Astrocyte of the spinal cord (primary cell): ENCODE measurements around the gene NAPEPLD.
A peak's percentile ranks its signal among the peaks of the same experiment; 100 is the strongest.

Experiments
- DNase-seq: peaks from one replicate; pipeline ENCODE4 v3.0.0; 2011; ENCODE audit warnings: low read depth, low spot score
- H3K4me3 ChIP-seq: 2 replicates; pipeline ENCODE4 v1.5.1; 2011; ENCODE audit warnings: low read depth, mild to moderate bottlenecking, low read length, moderate library complexity
- CTCF ChIP-seq: IDR thresholded peaks from 2 replicates; pipeline ENCODE4 v1.5.1; 2012; ENCODE audit warnings: low read depth, mild to moderate bottlenecking, low read length, inconsistent platforms
- in situ Hi-C: cut with HindIII; loops from 2 replicates; pipeline ENCODE4 v1.10.0; 2017; ENCODE audit warnings: low sequenced_read_pairs

NAPEPLD gene

GRCh38 chr7:103143868-103144267 is 5.0 kb downstream of the NAPEPLD start:
- TF ChIP-seq CTCF: no peak
- H3K4me3 ChIP-seq: no peak overlapping the region
- DNase-seq: no peak
- in situ Hi-C loops: no loop called here

- no peak for TF ChIP-seq CTCF
- no peak for DNase-seq
- H3K4me3 ChIP-seq: no peak overlapping the region
- in situ Hi-C loops: no loop called here
These were observed 6.4 kb downstream of the NAPEPLD start for GRCh38 chr7:103142494-103142893.

GRCh38 chr7:103141753-103142404 is 7.0 kb downstream of the NAPEPLD start:
- peak; percentile 32 for DNase-seq
- H3K4me3 ChIP-seq: no peak overlapping the region
- no peak for TF ChIP-seq CTCF
- in situ Hi-C loops: no loop called here

- in situ Hi-C loops: no loop called here
- no peak overlapping the region for H3K4me3 ChIP-seq
- TF ChIP-seq CTCF: no peak
- DNase-seq: no peak
These were observed 8.2 kb downstream of the NAPEPLD start for GRCh38 chr7:103140685-103141084.

- TF ChIP-seq CTCF: no peak
- H3K4me3 ChIP-seq: no peak overlapping the region
- in situ Hi-C loops: no loop called here
- DNase-seq: no peak
These were observed 8.8 kb downstream of the NAPEPLD start for GRCh38 chr7:103140061-103140460.

GRCh38 chr7:103134836-103135554 is 13.9 kb downstream of the NAPEPLD start:
- in situ Hi-C loops: no loop called here
- TF ChIP-seq CTCF: no peak
- DNase-seq: no peak
- H3K4me3 ChIP-seq: no peak overlapping the region
